Left lung (tissue), 10 donors: ENCODE data around the gene SEL1L3. TPM values are rescaled to one million over a fixed set of nuclear protein-coding genes. Genes with fewer than 3 reads are reported as not detected.

Source experiments
- ATAC-seq: fragments of 200-7000 bp; cut with Tn5 transposase; one replicate; pipeline ENCODE4 v1.9.1; 2020; ENCODE audit warnings: moderate library complexity
- DNase-seq, 4 donors: peaks; one replicate each; pipeline ENCODE4 v3.0.0-alpha.2; 2013 to 2020
- H3K27ac ChIP-seq, 2 donors: fragments of 200-600 bp; sonication (generic) in 1 of 2; one replicate each; pipeline versions ENCODE4 v1.5.0 to v1.8.0; 2020 to 2021
- H3K27me3 ChIP-seq, 2 donors: fragments of 200-600 bp; sonication (generic) in 1 of 2; one replicate each; pipeline versions ENCODE4 v1.5.0 to v1.8.0; 2020 to 2021
- H3K36me3 ChIP-seq, 2 donors: fragments of 200-600 bp; sonication (generic) in 1 of 2; one replicate each; pipeline versions ENCODE4 v1.5.0 to v1.8.0; 2020 to 2021
- H3K4me1 ChIP-seq, 2 donors: fragments of 200-600 bp; one replicate each; pipeline ENCODE4 v1.8.0; 2021
- H3K4me3 ChIP-seq, 2 donors: fragments of 200-600 bp; sonication (generic) in 1 of 2; one replicate each; pipeline versions ENCODE4 v1.5.0 to v1.8.0; 2020 to 2021; ENCODE audit warnings: mild to moderate bottlenecking in 1 of 2
- H3K9me3 ChIP-seq, 2 donors: fragments of 200-600 bp; sonication (generic) in 1 of 2; one replicate each; pipeline versions ENCODE4 v1.5.0 to v1.8.0; 2020 to 2021
- intact Hi-C, 2 donors: fragments of 100-400 bp; cut with DNase I; formaldehyde crosslinking; loops; one replicate each; pipeline versions ENCODE4 v1.11.2 to v1.14.2; 2022
- polyA plus RNA-seq, 6 donors: library from polyadenylated mRNA; unstranded; fragments of 120-200 nt; gene quantifications; one replicate each; pipeline ENCODE4 v1.2.1, GENCODE V29; 2013; ENCODE audit not compliant: insufficient read length in 6 of 6
- total RNA-seq, 2 donors: library from RNA; stranded (reverse); fragmentation: NEBNext Ultra II Directional; extraction: Animal tissue kit (Norgen Biotek cat#: 25700); gene quantifications; one replicate each; pipeline ENCODE4 v1.2.1, GENCODE V29; 2021
- TF ChIP-seq, protein P1 (sequence below), 2 donors: fragments of 200-600 bp; sonication (generic) in 1 of 2; IDR thresholded peaks; one replicate each; pipeline versions ENCODE4 v1.5.0 to v1.8.0; 2021; ENCODE audit warnings: antibody characterized with exemption in 2 of 2
- donor health status: DM: no; HTN: yes; CAD: no.
- donor health status: DM: no; HTN: no; CAD: no.

The SEL1L3 gene
- total and polyA plus RNA-seq, 8 donors: 88.1 to 191 (median 114) TPM

GRCh38 chr4:25879991-25880651, 17.3 kb upstream of the SEL1L3 start:
- TF ChIP-seq, protein P1, sequence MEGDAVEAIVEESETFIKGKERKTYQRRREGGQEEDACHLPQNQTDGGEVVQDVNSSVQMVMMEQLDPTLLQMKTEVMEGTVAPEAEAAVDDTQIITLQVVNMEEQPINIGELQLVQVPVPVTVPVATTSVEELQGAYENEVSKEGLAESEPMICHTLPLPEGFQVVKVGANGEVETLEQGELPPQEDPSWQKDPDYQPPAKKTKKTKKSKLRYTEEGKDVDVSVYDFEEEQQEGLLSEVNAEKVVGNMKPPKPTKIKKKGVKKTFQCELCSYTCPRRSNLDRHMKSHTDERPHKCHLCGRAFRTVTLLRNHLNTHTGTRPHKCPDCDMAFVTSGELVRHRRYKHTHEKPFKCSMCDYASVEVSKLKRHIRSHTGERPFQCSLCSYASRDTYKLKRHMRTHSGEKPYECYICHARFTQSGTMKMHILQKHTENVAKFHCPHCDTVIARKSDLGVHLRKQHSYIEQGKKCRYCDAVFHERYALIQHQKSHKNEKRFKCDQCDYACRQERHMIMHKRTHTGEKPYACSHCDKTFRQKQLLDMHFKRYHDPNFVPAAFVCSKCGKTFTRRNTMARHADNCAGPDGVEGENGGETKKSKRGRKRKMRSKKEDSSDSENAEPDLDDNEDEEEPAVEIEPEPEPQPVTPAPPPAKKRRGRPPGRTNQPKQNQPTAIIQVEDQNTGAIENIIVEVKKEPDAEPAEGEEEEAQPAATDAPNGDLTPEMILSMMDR (IDR thresholded peaks at IDR 0.05): no peak
- H3K36me3 ChIP-seq: no peaks in the 10 kb centered on the region

DNA sequence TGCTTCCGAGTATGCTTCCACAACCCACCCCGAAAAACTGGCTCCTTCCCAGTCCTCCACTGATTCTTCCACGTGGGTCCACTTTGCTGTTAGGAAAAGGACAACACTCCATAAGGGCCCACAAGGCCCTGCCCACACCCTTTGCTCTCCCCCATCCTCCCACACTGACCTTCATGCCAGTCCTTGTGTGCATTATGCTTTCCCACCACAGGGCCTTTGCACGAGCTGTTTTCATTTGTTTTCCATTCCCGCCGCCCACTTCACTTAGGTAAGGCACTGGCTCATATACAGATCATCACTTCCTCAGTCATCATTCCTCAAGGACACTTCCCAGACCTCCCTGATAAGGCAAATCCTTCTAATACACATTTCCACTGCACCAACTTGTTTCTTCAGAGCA, 16.8 kb upstream of the SEL1L3 start:
- TF ChIP-seq, protein P1 (IDR thresholded peaks at IDR 0.05): no peak
- ATAC-seq (no peak), DNase-seq (no peak)
- Histone ChIP-seq H3K36me3 (no peaks in the 10 kb centered on the region), H3K27me3 (no peaks in the 10 kb centered on the region), H3K9me3 (no peaks in the 10 kb centered on the region), H3K4me3 (no peak overlapping the region), H3K27ac (no peak overlapping the region), H3K4me1 (peaks cover 9 to 10% of the 10 kb centered on the region in 2 donors)
- intact Hi-C loops: no loop called here

More at GRCh38 chr4:25879991-25880651, 17.3 kb upstream of the SEL1L3 start:
- Histone ChIP-seq H3K4me3 (no peak overlapping the region), H3K9me3 (no peaks in the 10 kb centered on the region), H3K27me3 (no peaks in the 10 kb centered on the region), H3K4me1 (peaks cover 9 to 10% of the 10 kb centered on the region in 2 donors), H3K27ac (no peak overlapping the region)
- ATAC-seq (peak; percentile 74), DNase-seq (no peak)
- intact Hi-C loops: no loop called here

GRCh38 chr4:25879091-25879584, 16.4 kb upstream of the SEL1L3 start:
- Histone ChIP-seq H3K4me1 (peaks cover 7 to 8% of the 10 kb centered on the region in 2 donors), H3K9me3 (no peaks in the 10 kb centered on the region), H3K36me3 (no peaks in the 10 kb centered on the region), H3K27me3 (no peaks in the 10 kb centered on the region), H3K27ac (no peak overlapping the region), H3K4me3 (no peak overlapping the region)
- intact Hi-C loops: no loop called here
- TF ChIP-seq, protein P1 (IDR thresholded peaks at IDR 0.05): no peak
- no peak for ATAC-seq
- DNase-seq: no peak

GRCh38 chr4:25878676-25879075, 15.9 kb upstream of the SEL1L3 start:
- TF ChIP-seq, protein P1 (IDR thresholded peaks at IDR 0.05): no peak
- no peak for DNase-seq
- no peak for ATAC-seq
- no peaks in the 10 kb centered on the region for H3K36me3 ChIP-seq
- no peak overlapping the region for H3K4me3 ChIP-seq
- peaks cover 4 to 6% of the 10 kb centered on the region in 2 donors for H3K4me1 ChIP-seq
- H3K27ac ChIP-seq: no peak overlapping the region
- H3K27me3 ChIP-seq: no peaks in the 10 kb centered on the region
- no peaks in the 10 kb centered on the region for H3K9me3 ChIP-seq
- intact Hi-C loops: no loop called here

DNA sequence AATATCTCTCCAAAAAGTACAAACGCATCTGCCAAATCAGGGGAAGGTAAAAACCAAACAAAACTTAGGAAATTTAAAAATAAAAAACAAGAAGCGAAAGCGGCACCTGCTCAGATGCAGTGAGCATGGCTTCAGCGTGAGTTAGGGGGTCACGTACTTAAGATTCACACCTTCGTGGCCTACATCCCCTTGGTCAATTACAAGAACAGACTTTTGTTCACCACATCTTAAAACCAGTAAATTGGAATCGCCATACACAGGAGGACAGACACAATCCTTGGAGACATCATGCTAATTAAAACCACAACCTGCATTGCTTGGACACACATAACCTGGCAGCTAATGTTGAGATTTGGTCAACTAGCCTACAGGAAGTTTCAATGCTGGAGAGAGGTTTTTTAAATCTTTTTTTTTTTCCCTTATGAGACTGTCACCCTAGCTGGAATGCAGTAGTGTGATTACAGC, 12.5 kb upstream of the SEL1L3 start:
- Histone ChIP-seq H3K4me1 (peaks cover 0 to 2% of the 10 kb centered on the region in 2 donors), H3K27me3 (no peaks in the 10 kb centered on the region), H3K9me3 (no peaks in the 10 kb centered on the region), H3K36me3 (no peaks in the 10 kb centered on the region), H3K27ac (no peak overlapping the region), H3K4me3 (no peak overlapping the region)
- DNase-seq (no peak), ATAC-seq (no peak)
- intact Hi-C loops: no loop called here
- TF ChIP-seq, protein P1 (IDR thresholded peaks at IDR 0.05): no peak
